Measurements from ENCODE around the gene CDKL4. TPM values are rescaled to one million over a fixed set of nuclear protein-coding genes. Genes with fewer than 3 reads are reported as not detected.
"Not testable (repeated sequence)": the region's sequence is repeated elsewhere in the genome, so short reads cannot be mapped to it uniquely, and the experiment has no call there.

The CDKL4 gene
- total RNA-seq, 2 donors from 2014 or later: 0.30 TPM; not detected in 1

DNA sequence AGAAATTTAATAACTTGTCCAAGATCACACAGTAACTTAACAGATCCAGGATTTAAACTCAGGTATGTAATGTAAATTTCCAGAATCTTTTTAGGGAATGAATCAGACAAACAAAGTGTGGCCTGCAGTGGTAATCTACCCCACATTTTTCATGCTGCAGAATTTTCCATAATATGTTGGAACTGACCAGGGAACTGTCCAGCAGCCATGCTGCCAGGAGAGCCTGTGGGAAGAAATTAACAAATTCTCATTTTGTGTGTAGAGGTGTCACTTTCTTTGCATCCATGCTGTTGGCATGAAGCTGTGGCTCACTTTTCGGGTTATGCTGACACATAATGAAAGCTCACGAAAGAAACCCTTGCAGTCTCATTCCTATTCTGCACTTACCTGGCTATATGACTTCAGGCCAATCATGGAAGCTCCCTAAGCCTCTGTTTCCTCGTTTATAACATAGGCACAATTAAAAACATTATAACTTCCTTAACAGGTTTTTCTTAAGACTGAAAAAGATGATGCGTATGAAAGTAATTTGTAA lies 54.7 kb downstream of the CDKL4 start:
- Mint-ChIP-seq H3K27me3 (ENCODE audit: low read depth) (no peaks in the 10 kb centered on the region), H3K4me3 (peak overlapping the region in 1 of 2 donors; percentile 17), H3K4me1 (ENCODE audit: low read depth) (peaks cover 11% of the 10 kb centered on the region), H3K9me3 (peaks cover 0 to 2% of the 10 kb centered on the region in 2 donors), H3K36me3 (ENCODE audit: insufficient read depth in 2 of 2) (no peaks in the 10 kb centered on the region), H3K27ac (no peak overlapping the region)
- DNase-seq (peak; percentile 19 to 21), ATAC-seq (replicated peaks in 1 of 2) (peak; percentile 64 to 69)

DNA sequence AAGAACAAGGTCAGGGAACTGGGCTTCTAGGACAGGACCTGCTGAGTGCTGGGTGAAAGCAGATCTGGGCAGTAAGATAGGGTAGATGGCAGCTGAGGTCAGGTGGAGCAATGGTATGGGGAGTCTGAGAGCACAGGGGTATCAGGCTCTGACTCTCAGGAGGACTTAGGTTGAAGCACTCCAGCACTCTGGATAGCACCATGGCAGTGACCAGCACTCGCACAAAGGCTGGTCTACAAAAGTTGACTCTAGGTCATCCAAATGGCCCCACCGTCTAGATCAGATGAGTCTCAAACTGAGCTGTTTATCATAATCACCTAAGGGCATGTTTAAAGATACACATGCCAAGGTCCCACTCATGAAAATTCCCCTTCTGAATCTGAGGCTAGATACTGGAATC lies 60.1 kb downstream of the CDKL4 start:
- H3K27ac Mint-ChIP-seq: no peak overlapping the region
- no peaks in the 10 kb centered on the region for H3K36me3 Mint-ChIP-seq (ENCODE audit: insufficient read depth in 2 of 2)
- peaks cover 2% of the 10 kb centered on the region for H3K4me1 Mint-ChIP-seq (ENCODE audit: low read depth)
- DNase-seq (no peak), ATAC-seq (replicated peaks in 1 of 2) (no peak)
- no peak overlapping the region for H3K4me3 Mint-ChIP-seq
- no peaks in the 10 kb centered on the region for H3K27me3 Mint-ChIP-seq (ENCODE audit: low read depth)
- peaks cover 0 to 2% of the 10 kb centered on the region in 2 donors for H3K9me3 Mint-ChIP-seq

DNA sequence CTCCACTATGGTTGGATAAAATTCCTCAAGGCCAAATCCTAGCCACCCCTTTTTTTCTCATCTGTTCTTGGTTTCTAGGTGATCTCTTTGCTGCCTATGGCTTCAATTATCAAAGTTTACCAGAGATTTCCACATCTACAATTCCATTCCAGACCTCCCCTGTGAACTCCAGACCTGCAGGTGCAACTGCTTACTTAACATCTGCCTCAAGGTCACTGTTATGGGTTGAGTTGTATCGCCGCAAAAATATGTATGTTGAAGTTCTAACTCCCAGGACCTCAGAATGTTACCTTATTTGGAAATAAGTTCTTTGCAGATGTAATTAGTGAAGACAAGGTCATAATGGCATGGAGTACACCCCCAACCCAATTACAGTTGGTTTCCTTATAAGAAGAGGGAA lies 62.5 kb downstream of the CDKL4 start:
- Mint-ChIP-seq H3K9me3 (peaks cover 0 to 2% of the 10 kb centered on the region in 2 donors), H3K36me3 (ENCODE audit: insufficient read depth in 2 of 2) (no peaks in the 10 kb centered on the region), H3K4me3 (no peak overlapping the region), H3K27me3 (ENCODE audit: low read depth) (no peaks in the 10 kb centered on the region), H3K4me1 (ENCODE audit: low read depth) (no peaks in the 10 kb centered on the region), H3K27ac (no peak overlapping the region)
- ATAC-seq (replicated peaks in 1 of 2) (no peak), DNase-seq (no peak)

DNA sequence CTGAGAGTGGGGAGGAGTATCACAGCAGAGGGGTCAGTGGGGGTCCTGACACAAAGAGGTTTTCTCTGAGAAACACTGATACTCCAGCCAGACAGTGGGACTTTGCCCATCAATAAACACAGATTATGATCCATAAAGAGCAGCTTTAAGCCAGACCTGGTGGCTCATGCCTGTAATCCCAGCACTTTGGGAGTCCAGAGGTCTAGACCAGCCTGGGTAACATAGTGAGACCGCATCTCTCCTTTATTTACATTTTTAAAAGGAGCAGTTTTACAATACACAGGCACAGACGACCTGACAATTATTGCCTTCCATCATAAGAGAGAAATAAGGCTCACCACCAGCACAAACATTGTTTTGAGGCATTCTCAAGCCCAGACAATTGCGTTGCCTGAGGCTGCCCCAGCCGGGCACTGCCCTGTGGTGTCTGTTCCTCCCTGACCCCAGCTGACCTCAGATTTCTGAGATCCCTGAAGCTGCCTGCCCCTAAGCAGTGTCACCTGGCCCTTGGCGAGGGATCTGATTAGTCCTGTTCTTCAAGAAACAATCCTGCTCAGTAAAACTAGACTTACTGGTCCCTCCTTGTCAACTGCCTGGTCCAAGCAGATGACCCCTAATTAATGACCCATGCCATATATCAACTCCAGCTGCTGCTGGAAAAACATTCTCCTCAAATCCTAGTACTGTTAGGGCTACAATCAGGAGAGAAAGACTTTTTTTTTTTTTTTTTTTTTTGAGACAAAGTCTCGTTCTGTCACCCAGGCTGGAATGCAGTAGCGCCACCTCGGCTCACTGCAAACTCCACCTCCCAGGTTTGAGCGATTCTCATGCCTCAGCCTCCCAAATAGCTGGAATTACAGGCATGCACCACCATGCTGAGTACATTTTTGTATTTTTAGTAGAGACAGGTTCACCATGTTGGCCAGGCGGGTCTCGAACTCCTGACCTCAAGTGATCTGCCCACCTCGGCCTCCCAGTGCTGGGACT lies 63.5 kb downstream of the CDKL4 start:
- no peaks in the 10 kb centered on the region for H3K27me3 Mint-ChIP-seq (ENCODE audit: low read depth)
- no peaks in the 10 kb centered on the region for H3K4me1 Mint-ChIP-seq (ENCODE audit: low read depth)
- no peaks in the 10 kb centered on the region for H3K36me3 Mint-ChIP-seq (ENCODE audit: insufficient read depth in 2 of 2)
- no peaks in the 10 kb centered on the region for H3K9me3 Mint-ChIP-seq
- ATAC-seq (replicated peaks in 1 of 2): no peak
- DNase-seq: no peak
- H3K27ac Mint-ChIP-seq: no peak overlapping the region
- no peak overlapping the region for H3K4me3 Mint-ChIP-seq

DNA sequence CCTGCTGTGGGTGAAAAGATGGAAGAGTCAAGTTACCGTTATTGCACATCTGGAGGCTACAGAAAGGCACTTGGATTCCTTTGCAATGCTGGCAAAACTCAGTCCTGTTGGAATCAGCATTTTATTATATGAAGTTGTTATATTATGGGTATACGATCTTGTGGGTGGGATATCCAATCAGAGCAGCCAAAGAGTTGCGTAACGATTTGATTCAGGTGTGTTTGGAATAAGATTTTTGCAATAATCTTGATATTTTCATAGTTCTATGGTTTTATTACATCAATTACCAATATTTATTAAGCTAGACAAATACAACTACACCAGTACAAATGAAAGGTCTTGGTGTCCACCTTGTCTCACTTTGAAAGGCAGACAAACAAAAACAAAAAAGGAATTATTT lies 65.0 kb downstream of the CDKL4 start:
- DNase-seq: no peak
- Mint-ChIP-seq H3K4me1 (ENCODE audit: low read depth) (no peaks in the 10 kb centered on the region), H3K27ac (no peak overlapping the region), H3K27me3 (ENCODE audit: low read depth) (no peaks in the 10 kb centered on the region), H3K36me3 (ENCODE audit: insufficient read depth in 2 of 2) (no peaks in the 10 kb centered on the region), H3K9me3 (no peaks in the 10 kb centered on the region), H3K4me3 (no peak overlapping the region)
- ATAC-seq (replicated peaks in 1 of 2): no peak

DNA sequence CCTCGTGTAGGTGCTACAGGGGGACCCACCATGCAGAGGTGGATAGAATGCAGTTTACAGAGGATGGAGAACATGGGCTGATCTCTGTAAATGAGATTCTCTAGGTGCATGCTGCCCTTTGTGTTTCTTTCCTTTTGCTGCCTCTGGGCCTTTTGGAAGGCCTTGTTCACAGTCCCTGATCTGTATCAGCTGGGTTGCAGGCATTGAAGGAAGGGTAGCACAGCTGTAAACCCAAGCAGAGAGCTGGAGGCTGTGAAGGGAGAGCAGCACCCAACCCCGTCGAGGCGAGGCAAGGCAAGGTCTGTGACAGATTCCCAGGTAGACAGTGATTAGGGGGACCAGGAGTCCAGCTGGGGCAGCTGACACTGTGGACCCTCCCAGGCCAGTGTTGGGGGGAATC lies 66.8 kb downstream of the CDKL4 start:
- no peak for DNase-seq
- Mint-ChIP-seq H3K36me3 (ENCODE audit: insufficient read depth in 2 of 2) (no peaks in the 10 kb centered on the region), H3K9me3 (no peaks in the 10 kb centered on the region), H3K4me3 (no peak overlapping the region), H3K27me3 (ENCODE audit: low read depth) (no peaks in the 10 kb centered on the region), H3K4me1 (ENCODE audit: low read depth) (no peaks in the 10 kb centered on the region), H3K27ac (peak overlapping the region; percentile 39)
- ATAC-seq (replicated peaks in 1 of 2): no peak

DNA sequence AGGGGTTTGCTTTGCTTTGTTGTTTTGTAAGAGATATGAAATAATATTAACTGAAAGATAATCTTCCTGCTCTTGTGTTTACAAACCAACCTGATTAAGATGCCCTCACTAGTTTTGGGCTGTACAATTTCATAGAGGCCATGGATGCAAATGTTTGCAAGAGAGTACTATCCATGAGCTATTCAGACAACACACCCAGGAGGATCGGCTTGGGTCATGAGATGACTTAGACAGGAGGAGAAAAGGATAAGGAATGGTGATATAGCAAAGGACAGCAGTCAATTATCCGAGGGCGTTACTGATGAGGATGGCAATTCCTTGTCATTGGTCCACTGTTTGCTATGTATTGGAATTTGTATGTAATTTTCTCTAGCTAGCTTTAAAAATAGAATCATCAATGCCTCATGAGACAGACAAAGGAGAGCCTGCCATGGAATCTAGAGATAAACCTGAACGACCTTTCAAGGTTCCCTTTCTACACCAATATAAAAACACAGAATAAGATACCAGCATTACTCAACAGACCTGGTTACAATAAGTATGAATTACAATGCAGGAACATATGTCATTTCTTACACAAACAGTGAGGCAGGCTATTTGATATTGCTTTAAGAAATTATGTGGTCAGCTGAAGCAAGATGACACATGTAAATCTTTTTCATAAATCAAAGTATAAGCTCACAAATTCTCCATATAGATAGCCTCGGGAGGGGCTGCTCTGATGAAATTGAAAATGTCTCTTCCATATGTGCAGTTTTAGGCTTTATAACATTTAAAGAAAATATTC lies 68.6 kb downstream of the CDKL4 start:
- no peak overlapping the region for H3K4me3 Mint-ChIP-seq
- no peak overlapping the region for H3K27ac Mint-ChIP-seq
- no peak for DNase-seq
- H3K4me1 Mint-ChIP-seq (ENCODE audit: low read depth): no peaks in the 10 kb centered on the region
- H3K36me3 Mint-ChIP-seq (ENCODE audit: insufficient read depth in 2 of 2): no peaks in the 10 kb centered on the region
- ATAC-seq (replicated peaks in 1 of 2): no peak
- no peaks in the 10 kb centered on the region for H3K27me3 Mint-ChIP-seq (ENCODE audit: low read depth)
- no peaks in the 10 kb centered on the region for H3K9me3 Mint-ChIP-seq

DNA sequence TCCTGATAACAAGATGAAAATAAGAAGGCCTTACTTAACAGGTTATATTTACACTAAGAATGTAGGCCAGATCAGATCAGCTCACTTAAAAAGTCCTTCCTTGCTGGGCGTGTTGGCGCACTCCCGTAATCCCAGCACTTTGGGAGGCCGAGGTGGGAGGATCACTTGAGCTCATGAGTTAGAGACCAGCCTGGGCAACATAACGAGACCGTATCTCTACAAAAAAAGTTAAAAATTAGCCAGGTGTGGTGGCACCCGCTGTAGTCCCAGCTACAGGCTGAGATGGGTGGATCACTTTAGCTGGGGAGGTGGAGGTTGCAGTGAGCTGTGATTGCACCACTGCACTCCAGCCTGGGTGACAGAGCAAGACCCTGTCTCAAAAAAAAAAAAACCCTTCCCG lies 69.7 kb downstream of the CDKL4 start:
- H3K36me3 Mint-ChIP-seq (ENCODE audit: insufficient read depth in 2 of 2): no peaks in the 10 kb centered on the region
- ATAC-seq (replicated peaks in 1 of 2) (no peak), DNase-seq (no peak)
- H3K4me3 Mint-ChIP-seq: no peak overlapping the region
- no peaks in the 10 kb centered on the region for H3K4me1 Mint-ChIP-seq (ENCODE audit: low read depth)
- no peaks in the 10 kb centered on the region for H3K27me3 Mint-ChIP-seq (ENCODE audit: low read depth)
- no peaks in the 10 kb centered on the region for H3K9me3 Mint-ChIP-seq
- no peak overlapping the region for H3K27ac Mint-ChIP-seq

DNA sequence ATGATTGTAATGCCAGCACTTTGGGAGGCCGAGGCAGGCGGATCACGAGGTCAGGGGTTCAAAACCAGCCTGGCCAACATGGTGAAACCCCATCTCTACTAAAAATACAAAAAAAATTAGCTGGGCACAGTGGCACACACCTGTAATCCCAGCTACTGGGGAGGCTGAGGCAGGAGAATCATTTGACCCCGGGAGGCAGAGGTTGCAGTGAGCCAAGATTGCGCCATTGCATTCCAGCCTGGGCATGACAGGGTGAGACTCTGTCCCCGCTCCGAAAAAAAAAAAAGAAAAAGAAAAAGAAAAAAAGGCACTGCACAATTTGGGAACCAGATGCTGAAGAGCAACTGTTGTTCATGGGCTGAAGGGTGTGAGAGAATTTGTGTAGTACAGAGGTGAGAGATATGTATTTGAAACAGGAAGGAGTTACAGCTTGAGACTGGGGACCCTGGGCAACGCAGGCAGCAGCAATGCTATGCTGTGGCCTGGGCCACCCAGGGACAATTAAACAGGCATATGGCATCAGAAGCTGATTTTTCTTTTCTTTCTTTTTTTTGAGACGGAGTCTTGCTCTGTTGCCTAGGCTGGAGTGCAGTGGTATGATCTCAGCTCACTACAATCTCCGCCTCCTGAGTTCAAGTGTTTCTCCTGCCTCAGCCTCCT lies 71.6 kb downstream of the CDKL4 start:
- not testable (repeated sequence) for H3K4me3 Mint-ChIP-seq; H3K4me1 Mint-ChIP-seq (ENCODE audit: low read depth); H3K27me3 Mint-ChIP-seq (ENCODE audit: low read depth); DNase-seq; H3K36me3 Mint-ChIP-seq (ENCODE audit: insufficient read depth in 2 of 2); ATAC-seq (replicated peaks in 1 of 2); H3K9me3 Mint-ChIP-seq; H3K27ac Mint-ChIP-seq

DNA sequence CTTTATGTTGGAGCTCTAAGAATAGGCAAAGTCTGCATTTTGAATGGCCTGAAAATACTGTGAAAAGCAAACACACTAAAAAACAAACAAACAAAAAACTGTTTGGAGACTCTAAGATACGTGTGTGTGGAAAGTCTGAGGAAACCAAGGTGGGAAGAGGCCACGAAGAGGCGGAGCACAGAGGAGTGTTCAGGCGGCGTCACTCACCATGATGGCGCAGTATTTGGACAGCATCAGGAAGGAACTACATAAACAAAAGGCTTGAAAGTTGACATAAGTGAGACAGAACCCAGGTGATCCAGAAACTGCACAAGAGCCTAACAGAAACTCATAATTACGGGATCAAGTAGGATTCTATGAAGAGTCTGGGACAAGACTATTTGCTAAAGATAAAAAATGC lies 72.1 kb downstream of the CDKL4 start:
- Mint-ChIP-seq H3K4me3 (no peak overlapping the region), H3K9me3 (no peaks in the 10 kb centered on the region), H3K4me1 (ENCODE audit: low read depth) (peaks cover 8% of the 10 kb centered on the region), H3K36me3 (ENCODE audit: insufficient read depth in 2 of 2) (no peaks in the 10 kb centered on the region), H3K27ac (no peak overlapping the region), H3K27me3 (ENCODE audit: low read depth) (no peaks in the 10 kb centered on the region)
- no peak for ATAC-seq (replicated peaks in 1 of 2)
- no peak for DNase-seq

DNA sequence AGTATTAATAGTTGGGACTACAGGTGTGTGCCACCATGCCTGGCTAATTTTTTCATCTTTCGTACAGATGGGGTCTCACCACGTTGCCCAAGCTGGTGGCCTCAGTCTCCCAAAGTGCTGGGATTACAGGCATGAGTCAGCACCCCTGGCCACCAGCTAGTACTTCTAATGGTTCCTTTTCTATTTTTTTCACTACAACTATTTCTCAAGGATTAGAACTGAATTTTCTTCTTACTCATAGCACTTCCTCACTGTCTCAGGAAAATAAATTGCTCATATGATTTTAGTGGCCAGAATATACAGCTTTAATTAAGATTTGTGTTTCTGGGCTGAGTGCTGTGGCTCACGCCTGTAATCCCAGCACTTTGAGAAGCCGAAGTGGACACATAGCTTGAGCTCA lies 79.7 kb downstream of the CDKL4 start:
- no peaks in the 10 kb centered on the region for H3K27me3 Mint-ChIP-seq (ENCODE audit: low read depth)
- no peak for ATAC-seq (replicated peaks in 1 of 2)
- no peak for DNase-seq
- H3K4me1 Mint-ChIP-seq (ENCODE audit: low read depth): peaks cover 8% of the 10 kb centered on the region
- no peak overlapping the region for H3K4me3 Mint-ChIP-seq
- peaks cover 0 to 3% of the 10 kb centered on the region in 2 donors for H3K36me3 Mint-ChIP-seq (ENCODE audit: insufficient read depth in 2 of 2)
- H3K27ac Mint-ChIP-seq: no peak overlapping the region
- peaks cover 0 to 3% of the 10 kb centered on the region in 2 donors for H3K9me3 Mint-ChIP-seq

DNA sequence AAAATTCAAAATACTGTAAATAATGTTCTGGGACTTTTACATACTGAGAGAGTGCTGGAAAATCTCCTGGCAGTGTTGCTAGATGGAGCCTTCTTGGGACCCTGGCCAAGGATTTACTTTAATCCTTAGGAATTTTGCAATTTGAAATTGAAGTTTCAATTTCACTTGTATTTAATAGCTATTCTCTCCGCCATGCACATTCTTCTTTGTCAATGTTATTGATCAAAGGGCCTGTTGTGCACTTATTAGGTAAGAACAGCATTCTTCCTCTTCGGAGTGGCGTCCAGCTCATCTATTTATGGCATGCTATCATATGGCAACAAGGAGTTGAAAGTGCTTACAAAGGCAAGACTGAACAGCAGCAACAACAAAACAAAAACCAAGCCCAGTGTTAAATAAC lies 82.8 kb downstream of the CDKL4 start:
- H3K36me3 Mint-ChIP-seq (ENCODE audit: insufficient read depth in 2 of 2): peaks cover 0 to 3% of the 10 kb centered on the region in 2 donors
- no peak overlapping the region for H3K27ac Mint-ChIP-seq
- no peaks in the 10 kb centered on the region for H3K4me1 Mint-ChIP-seq (ENCODE audit: low read depth)
- H3K4me3 Mint-ChIP-seq: no peak overlapping the region
- ATAC-seq (replicated peaks in 1 of 2) (no peak), DNase-seq (no peak)
- H3K9me3 Mint-ChIP-seq: peaks cover 0 to 3% of the 10 kb centered on the region in 2 donors
- H3K27me3 Mint-ChIP-seq (ENCODE audit: low read depth): no peaks in the 10 kb centered on the region

DNA sequence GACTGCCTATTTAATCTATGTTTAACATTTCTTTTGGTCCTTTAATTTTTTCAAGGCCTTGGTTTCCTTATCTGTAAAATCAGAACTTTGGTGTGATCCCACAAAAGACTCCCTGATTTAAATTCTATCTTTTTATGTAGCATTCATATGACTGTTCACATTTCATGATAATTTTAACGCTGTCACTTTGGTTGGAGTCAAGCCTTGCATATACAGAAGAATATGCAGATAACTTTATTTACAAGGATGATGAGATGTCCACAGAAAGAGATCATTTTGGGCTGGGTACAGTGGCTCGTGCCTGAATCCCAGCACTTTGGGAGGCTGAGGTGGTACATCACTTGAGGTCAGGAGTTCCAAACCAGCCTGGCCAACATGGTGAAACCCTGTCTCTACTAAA lies 84.5 kb downstream of the CDKL4 start:
- Mint-ChIP-seq H3K4me3 (no peak overlapping the region), H3K27ac (no peak overlapping the region), H3K4me1 (ENCODE audit: low read depth) (no peaks in the 10 kb centered on the region), H3K27me3 (ENCODE audit: low read depth) (no peaks in the 10 kb centered on the region), H3K9me3 (peaks cover 0 to 3% of the 10 kb centered on the region in 2 donors), H3K36me3 (ENCODE audit: insufficient read depth in 2 of 2) (peaks cover 0 to 3% of the 10 kb centered on the region in 2 donors)
- ATAC-seq (replicated peaks in 1 of 2) (no peak), DNase-seq (no peak)
